ENCODE results near the gene ITGA5.

ITGA5 gene

DNA sequence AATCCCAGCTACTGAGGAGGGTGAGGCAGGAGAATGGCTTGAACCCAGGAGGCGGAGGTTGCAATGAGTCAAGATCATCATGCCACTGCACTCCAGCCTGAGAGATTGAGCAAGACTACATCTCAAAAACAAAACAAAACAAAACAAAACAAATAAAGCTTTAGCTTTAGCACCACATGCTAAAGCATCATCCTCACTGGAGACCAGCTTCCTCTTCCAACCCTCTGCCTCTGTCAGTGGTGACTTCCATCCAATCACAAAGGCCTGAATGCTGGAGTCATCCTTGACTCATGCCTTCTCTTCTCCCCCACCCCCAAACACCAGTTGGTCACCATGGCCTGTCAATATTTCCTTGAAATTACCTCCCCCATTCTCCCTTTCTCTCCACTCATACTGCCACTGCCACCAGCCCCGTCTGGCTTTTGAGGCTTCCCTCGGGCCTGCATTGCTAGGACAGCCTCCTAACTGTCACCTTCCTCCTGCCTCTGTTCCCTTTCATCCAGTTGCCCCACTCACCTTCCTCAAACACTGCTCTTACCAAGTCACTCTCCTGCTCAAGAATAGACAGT is 35.9 kb downstream of the ITGA5 start:
- Histone ChIP-seq H3K79me2 (ENCODE audit: insufficient read depth, low read length) (no peaks in the 10 kb centered on the region), H3K36me3 (ENCODE audit: low read length) (no peaks in the 10 kb centered on the region), H3K27ac (ENCODE audit: low read depth, low read length) (no peak overlapping the region), H3K9me3 (ENCODE audit: insufficient read depth, low read length) (no peaks in the 10 kb centered on the region), H2AFZ (ENCODE audit: low read depth, low read length, severe bottlenecking) (no peak overlapping the region), H3K9ac (ENCODE audit: low read length) (no peak overlapping the region), H4K20me1 (ENCODE audit: low read depth, low read length) (no peaks in the 10 kb centered on the region), H3F3A (ENCODE audit: insufficient read depth) (no peaks in the 10 kb centered on the region), H3K9me2 (replicated peaks; ENCODE audit: insufficient read depth, low read length) (no peaks in the 10 kb centered on the region), H3K27me3 (ENCODE audit: low read length) (no peaks in the 10 kb centered on the region), H3K4me2 (ENCODE audit: low read depth, low read length, poor library complexity, severe bottlenecking) (no peak overlapping the region), H3K4me3 (ENCODE audit: insufficient read depth, low read length, poor library complexity, severe bottlenecking) (no peak overlapping the region)
- TF ChIP-seq, protein P1, sequence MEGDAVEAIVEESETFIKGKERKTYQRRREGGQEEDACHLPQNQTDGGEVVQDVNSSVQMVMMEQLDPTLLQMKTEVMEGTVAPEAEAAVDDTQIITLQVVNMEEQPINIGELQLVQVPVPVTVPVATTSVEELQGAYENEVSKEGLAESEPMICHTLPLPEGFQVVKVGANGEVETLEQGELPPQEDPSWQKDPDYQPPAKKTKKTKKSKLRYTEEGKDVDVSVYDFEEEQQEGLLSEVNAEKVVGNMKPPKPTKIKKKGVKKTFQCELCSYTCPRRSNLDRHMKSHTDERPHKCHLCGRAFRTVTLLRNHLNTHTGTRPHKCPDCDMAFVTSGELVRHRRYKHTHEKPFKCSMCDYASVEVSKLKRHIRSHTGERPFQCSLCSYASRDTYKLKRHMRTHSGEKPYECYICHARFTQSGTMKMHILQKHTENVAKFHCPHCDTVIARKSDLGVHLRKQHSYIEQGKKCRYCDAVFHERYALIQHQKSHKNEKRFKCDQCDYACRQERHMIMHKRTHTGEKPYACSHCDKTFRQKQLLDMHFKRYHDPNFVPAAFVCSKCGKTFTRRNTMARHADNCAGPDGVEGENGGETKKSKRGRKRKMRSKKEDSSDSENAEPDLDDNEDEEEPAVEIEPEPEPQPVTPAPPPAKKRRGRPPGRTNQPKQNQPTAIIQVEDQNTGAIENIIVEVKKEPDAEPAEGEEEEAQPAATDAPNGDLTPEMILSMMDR (IDR thresholded peaks at IDR 0.05; ENCODE audit: insufficient read depth, low read length, poor library complexity, severe bottlenecking) = no peak
- no peak for TF ChIP-seq EZH2phosphoT487 (conservative IDR thresholded peaks at IDR 0.05; ENCODE audit: low read length)

DNA sequence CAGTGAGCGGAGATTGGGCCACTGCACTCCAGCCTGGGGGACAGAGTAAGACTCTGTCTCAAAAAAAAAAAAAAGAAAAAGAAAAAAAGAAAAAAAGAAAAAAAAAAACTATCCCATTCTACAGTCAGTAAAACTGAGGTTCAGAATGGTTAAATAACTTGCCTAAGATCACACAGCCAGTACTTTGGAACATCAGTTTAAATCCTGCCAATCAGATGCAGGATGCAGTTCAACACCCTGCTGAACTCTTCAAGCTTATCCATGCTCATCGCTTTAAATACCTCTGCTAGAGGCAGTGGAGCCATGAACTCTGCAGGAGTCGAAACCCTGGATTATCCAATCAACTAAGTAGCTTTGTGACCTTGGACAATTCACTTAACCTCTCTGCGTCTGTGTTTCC is 37.9 kb downstream of the ITGA5 start:
- Histone ChIP-seq H3K27me3 (ENCODE audit: low read length) (no peaks in the 10 kb centered on the region), H3K9me2 (replicated peaks; ENCODE audit: insufficient read depth, low read length) (no peaks in the 10 kb centered on the region), H3K4me2 (ENCODE audit: low read depth, low read length, poor library complexity, severe bottlenecking) (no peak overlapping the region), H3F3A (ENCODE audit: insufficient read depth) (no peaks in the 10 kb centered on the region), H3K9ac (ENCODE audit: low read length) (no peak overlapping the region), H3K36me3 (ENCODE audit: low read length) (no peaks in the 10 kb centered on the region), H2AFZ (ENCODE audit: low read depth, low read length, severe bottlenecking) (no peak overlapping the region), H3K27ac (ENCODE audit: low read depth, low read length) (no peak overlapping the region), H3K4me3 (ENCODE audit: insufficient read depth, low read length, poor library complexity, severe bottlenecking) (no peak overlapping the region), H4K20me1 (ENCODE audit: low read depth, low read length) (no peaks in the 10 kb centered on the region), H3K9me3 (ENCODE audit: insufficient read depth, low read length) (no peaks in the 10 kb centered on the region), H3K79me2 (ENCODE audit: insufficient read depth, low read length) (no peaks in the 10 kb centered on the region)
- TF ChIP-seq EZH2phosphoT487 (conservative IDR thresholded peaks at IDR 0.05; ENCODE audit: low read length) = no peak
- TF ChIP-seq, protein P1 (IDR thresholded peaks at IDR 0.05; ENCODE audit: insufficient read depth, low read length, poor library complexity, severe bottlenecking) = no peak

DNA sequence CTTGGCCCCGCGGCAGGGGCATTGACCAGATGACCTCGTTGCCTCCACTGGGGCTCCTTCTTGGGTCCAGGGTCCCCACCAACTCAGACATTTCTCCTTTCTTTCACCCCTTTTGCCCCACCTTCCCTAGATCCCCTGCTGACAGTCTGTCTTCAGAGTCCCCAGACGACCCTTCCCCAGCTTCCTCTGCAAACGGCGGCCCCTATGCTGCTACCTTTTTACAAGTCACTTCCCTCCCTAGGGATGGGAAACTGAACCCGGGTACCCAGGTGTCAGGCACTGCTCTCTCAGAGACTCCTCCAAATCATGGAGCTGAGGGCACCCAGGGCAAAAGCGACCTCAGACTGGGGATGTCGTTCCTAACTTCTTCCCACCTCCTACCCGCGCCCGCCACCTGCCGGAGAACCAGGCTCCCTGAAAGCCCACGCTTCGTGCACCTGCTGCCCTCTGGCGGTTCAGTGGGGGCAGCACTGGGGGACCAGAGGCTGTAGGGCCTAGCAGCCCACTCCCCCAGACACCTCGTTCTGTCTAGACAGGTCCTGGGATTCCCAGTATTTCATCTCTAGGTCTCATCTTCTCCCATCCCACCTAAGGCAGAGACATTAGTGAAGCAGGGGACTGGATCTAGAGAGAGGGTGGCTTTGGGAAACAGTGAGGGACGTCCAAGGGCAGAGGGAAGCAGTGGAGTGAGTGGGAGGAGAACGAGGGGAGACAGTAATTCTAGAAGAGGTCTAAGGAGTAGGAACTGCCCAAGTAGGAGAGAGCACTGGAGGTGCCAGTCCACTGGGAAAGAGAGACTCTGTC is 39.5 kb downstream of the ITGA5 start:
- H3K9ac ChIP-seq (ENCODE audit: low read length) = peak overlapping the region; percentile 28; the same call in 1 of the 2 replicates

More for the DNA sequence above, 39.5 kb downstream of the ITGA5 start:
- peak overlapping the region; percentile 35 for H3K4me3 ChIP-seq (ENCODE audit: insufficient read depth, low read length, poor library complexity, severe bottlenecking)
- TF ChIP-seq EZH2phosphoT487 (conservative IDR thresholded peaks at IDR 0.05; ENCODE audit: low read length) = no peak
- TF ChIP-seq, protein P1 (IDR thresholded peaks at IDR 0.05; ENCODE audit: insufficient read depth, low read length, poor library complexity, severe bottlenecking) = peak; percentile 100
- peak overlapping the region; percentile 82 for H2AFZ ChIP-seq (ENCODE audit: low read depth, low read length, severe bottlenecking)
- no peaks in the 10 kb centered on the region for H3K9me2 ChIP-seq (replicated peaks; ENCODE audit: insufficient read depth, low read length)
- H4K20me1 ChIP-seq (ENCODE audit: low read depth, low read length) = no peaks in the 10 kb centered on the region
- no peaks in the 10 kb centered on the region for H3K36me3 ChIP-seq (ENCODE audit: low read length)
- no peaks in the 10 kb centered on the region for H3K27me3 ChIP-seq (ENCODE audit: low read length)
- H3K9me3 ChIP-seq (ENCODE audit: insufficient read depth, low read length) = no peaks in the 10 kb centered on the region
- peak overlapping the region; percentile 62 for H3K4me2 ChIP-seq (ENCODE audit: low read depth, low read length, poor library complexity, severe bottlenecking)
- H3K79me2 ChIP-seq (ENCODE audit: insufficient read depth, low read length) = no peaks in the 10 kb centered on the region
- H3F3A ChIP-seq (ENCODE audit: insufficient read depth) = no peaks in the 10 kb centered on the region
- no peak overlapping the region for H3K27ac ChIP-seq (ENCODE audit: low read depth, low read length)
